Cerebellar cortex (tissue), 1 donor: ENCODE measurements around the gene NEGR1.
A peak's percentile ranks its signal among the peaks of the same experiment; 100 is the strongest.

ENCODE experiments used
- DNase-seq: peaks from one replicate; pipeline ENCODE4 v3.0.0-alpha.2; 2015; ENCODE audit warnings: low spot score

NEGR1 gene

DNA sequence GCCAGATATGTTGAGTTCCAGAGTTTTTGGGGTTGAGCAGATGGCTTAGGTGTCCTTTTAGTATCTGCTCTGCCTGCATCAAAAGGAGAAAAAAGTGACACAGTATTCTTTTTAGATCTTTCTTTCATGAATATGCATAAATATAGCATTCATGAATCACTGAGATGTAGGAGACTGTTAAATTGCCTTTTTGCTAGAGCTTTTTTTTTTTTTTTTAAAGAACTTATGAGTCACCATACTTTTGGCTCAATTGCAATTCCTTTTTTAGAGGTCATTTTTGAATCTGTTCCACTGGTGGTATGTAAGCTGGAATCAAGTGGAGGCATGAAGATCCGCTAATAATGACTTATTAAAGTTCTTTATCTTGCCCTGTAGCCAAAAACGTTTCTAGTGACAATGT, 720.6 kb downstream of the NEGR1 start:
- peak; percentile 37 for DNase-seq

- DNase-seq, result no peak
Measured at GRCh38 chr1:71561206-71561605, 721.1 kb downstream of the NEGR1 start.

DNA sequence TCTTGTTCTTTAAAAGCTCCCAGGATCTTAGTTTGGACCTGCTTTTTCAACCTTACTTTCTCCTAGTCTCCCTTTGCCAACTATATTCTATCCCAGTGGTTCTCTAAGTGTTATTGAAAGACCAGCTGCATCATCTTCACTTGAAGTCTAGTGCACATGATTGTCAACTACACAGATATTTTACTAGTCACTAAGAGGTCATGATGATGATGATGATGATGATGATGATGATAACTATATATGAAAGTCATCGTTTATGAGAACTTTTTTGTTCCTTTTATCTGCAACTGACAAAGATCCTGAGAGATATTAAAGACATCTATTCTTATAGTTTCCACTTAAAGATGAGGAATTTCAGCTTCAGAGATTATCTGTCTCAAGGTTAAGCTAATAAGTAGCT, 722.5 kb downstream of the NEGR1 start:
- DNase-seq, result no peak

DNA sequence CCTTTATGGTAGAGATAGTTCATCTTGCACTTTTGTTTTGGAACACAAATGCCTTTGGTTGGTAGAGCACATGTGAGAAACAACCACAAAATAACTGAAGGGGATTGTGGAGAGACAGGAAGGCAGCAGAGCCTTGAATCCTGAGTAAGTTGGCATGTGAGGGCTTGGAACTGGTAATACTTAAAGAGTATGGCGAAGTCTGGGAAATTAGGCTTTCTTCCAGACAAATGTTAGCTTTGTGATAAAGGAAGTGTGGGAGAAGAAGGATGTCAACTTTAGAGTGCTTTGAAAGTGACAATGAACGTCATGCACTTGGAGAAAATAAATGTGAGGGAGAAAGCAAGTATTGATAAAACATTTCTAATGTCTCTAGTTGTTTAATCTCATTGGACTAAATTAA, 725.2 kb downstream of the NEGR1 start:
- no peak for DNase-seq

DNA sequence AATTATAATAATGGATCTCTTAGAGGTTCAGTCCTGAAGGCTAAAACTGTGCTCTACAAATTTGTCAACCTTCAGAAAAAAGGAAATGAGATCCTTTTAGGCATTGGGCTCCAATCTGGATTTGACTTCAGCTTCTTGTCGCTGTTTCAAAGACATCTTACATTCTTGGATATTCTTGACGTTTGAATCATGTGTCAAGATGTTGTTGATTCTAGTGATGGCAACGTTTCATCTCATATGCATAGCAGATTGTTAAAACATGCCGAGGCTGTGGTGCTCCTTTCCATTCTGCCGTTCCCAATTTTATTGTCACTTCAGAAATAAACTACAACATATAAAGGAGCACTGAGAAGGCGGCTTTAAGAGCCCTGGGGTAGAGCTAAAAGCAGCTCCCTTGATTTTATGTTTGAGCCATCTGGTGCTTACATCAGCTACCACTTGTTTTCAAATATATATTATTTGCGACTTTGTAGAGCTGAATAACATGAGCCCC, 733.9 kb downstream of the NEGR1 start:
- no peak for DNase-seq

DNA sequence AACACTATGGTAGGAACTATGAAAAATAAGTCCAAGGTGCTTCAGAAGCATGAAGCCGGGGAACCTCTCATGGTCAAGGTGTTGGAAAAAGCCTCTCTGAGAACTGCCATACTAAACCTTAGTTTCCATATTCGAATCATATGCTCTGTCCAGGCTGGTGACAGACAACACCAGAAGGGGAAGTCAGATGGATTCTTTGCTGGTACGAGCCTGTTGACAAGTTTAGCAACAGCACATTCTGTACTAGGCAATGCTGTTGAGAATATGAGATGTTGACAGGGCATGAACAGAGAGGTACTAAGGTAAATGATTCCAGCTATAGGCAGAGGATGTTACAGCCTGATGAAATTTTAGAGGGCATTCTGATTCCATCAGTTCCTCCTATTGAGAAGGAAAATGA, 740.2 kb downstream of the NEGR1 start:
- no peak for DNase-seq

DNA sequence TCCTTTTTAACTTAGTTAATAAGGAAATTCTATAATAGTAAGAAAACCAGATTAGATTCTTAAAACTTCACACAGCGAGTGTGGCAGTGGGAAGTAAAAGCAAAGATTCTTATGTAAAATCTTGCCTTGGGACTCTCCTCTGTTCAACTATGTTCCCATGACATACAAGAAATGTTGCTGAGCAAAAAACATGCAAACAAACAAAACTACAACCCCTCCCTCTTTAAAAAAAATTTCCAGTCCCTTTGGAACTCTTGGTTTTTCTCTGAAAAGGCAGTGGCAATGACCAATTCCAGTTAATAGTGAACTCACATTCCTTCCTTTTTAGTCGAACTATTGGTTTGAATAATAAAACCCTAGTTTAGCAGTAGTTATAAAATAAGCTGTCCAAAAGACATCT, 748.4 kb downstream of the NEGR1 start:
- DNase-seq, result no peak

- no peak for DNase-seq
Measured at GRCh38 chr1:71532343-71532742, 750.0 kb downstream of the NEGR1 start.

- DNase-seq, result no peak
Measured at GRCh38 chr1:71526824-71527223, 755.5 kb downstream of the NEGR1 start.

DNA sequence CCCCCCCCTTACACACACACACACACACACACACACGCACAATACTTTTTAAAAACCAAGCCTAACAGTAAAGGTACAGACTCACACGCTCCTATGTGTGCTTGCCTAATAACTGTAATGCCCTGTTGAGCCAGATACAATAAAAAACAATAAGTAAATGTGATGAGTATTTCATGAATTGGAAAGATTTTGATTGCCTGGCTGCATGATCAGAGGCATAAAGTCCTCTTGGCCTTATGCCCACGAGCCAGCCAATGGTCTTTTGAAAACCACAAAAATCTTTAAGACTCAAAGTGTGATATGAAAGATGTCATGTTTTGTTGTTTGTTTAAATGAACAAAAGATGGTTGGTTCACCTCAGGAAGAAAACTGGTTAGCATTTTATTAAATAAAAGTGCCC, 759.6 kb downstream of the NEGR1 start:
- no peak for DNase-seq

DNA sequence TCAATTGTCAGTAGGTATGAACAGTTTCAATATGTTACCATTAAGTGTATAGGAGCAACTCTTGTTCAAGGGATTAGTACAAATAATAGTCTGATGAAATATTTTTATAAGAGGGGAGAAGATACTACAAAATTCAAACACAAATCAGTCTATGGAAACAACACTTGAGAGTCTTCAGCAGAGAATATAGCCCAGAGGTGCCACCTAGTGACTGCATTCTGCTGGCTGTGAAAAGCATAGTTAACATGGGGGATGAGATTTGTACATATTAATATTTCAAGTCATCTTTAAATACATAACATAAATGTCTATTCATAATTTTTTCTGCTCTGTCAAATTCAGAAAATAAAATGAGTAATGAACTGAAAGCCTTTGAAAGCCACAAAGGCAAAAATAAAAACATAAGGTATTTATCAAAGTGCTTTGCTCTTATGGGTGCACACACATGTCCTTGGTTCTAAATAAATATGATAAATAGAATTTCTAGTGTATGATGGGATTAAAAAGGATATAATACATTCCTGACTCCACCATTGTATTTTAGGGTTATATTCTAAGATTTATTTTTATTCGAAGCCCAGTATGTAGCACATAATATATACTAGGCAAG, 760.6 kb downstream of the NEGR1 start:
- peak; percentile 75 for DNase-seq

DNA sequence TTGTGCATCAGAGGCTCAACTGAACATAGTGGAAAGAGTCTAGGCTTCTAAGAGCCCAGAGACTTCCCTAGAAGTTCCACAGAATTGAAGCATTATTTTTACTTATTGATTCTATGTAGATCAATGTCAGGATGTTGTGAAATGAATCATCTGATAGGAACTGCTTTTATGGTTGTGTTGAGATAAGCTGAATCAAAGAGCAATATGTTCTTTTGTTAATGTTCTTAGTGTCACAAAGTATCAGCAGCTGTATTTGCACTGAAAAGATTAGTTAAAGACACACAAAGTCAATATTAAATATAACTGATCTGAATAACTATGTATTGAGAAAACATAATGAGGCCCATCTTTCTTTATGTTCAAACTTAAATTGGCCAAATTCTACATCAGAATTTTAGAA, 770.8 kb downstream of the NEGR1 start:
- DNase-seq, result no peak

- DNase-seq, result no peak
Measured at GRCh38 chr1:71510725-71511124, 771.6 kb downstream of the NEGR1 start.

DNA sequence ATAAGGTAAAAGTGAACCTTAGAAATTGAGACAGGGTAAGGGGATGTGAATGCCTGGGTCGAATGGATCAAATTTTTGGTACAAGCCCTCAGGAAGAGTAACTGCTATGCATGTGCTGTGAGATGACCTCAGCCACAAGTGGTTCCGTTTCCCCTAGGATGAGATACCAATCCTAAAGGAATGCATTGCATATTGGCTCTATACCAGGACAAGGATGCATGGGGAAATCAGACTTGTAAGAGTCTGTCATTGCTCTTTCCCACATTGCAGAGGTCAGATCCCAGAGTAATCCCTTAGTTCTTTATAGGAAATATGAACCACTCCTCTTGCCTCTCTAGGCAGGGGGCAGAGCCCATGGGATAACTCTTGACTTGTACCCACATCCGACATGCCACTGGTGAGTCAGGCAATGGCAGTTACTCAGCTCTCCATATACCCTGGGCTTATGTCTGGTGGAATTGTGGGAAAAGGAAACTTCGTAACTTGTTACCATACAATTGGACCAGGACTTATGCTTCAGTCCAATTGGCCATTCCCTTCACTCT, 773.2 kb downstream of the NEGR1 start:
- no peak for DNase-seq

DNA sequence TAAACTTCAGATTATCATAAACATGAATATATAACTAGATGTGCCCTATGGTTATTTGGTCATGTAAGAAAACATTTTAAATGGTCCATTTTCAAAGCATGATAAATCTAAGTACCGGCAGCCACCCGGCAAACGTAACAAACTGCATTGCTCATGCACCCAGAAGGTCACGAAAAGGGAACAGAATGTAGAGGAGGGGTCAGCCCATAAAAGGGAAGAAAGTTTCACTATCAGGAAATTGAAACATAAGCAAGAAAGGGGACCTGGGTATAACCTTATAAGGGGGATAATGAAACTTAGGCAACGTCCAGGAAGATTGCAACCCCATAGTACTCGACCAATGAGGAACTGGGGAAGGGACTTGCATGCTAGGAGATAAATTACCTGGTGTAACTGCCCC, 780.3 kb downstream of the NEGR1 start:
- no peak for DNase-seq

- no peak for DNase-seq
Measured at GRCh38 chr1:71498542-71498941, 783.8 kb downstream of the NEGR1 start.

- DNase-seq, result no peak
Measured at GRCh38 chr1:71494163-71494562, 788.2 kb downstream of the NEGR1 start.

GRCh38 chr1:71492298-71493041, 789.9 kb downstream of the NEGR1 start:
- DNase-seq, result no peak

DNA sequence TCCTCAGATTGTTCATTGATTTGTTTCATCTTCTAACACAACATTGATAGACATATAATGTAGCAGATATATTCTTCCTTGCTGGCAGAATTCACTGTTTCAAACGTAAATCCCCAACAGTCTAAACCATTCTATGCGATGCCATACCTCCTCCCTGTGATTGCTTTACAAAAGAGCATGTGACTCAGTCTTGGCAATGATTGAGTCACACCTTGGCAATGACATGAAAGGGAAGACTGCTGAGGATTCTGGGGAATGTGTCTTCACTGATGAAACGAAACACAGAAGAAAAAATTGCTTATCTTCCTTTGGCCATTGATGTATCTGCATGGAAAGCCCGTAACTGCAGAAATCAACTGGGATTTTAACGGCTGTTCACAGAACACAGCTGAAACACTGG, 791.9 kb downstream of the NEGR1 start:
- DNase-seq, result no peak

DNA sequence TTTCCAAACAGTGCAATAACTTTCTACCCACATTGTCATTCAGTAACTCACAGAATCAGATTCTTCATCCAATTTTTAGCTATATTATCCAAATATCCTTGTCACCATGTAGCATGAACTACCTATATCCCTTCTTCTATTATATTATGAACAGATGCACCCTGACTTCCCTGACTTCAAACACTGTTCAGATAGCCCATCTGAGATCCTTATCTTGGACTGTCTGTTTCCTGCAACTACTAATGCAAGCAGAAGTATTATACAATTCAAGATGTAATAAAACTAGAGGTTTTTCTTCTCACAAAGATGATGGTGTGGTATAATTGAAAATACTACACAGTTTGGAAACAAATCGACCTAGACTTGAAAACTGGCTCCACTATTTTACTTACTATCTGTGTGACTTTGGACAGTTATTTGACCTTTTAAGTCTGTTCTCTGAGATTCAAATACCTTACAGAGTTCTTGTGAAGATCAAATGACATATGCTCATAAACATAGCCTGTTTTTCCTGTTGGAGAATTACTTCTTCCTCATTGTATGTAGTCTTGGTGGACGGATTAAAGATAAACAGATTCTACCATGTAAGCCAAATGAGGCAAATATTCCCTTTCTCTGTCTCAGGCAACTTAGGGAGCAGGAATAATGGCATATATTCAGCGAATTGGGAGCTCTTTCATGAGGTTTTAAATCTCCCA, 793.6 kb downstream of the NEGR1 start:
- DNase-seq, result no peak

GRCh38 chr1:71473331-71473730, 809.0 kb downstream of the NEGR1 start:
- no peak for DNase-seq

GRCh38 chr1:71465093-71465492, 817.2 kb downstream of the NEGR1 start:
- DNase-seq, result no peak

- DNase-seq, result no peak
Measured at GRCh38 chr1:71464016-71464415, 818.3 kb downstream of the NEGR1 start.
